Nephron progenitor cell (in vitro differentiated cells): ENCODE data around the gene BPHL.

Source experiments
- DNase-seq: peaks from one replicate; pipeline ENCODE4 v3.0.0; 2021
- H3K27ac Mint-ChIP-seq: 2 replicates; pipeline ENCODE4 v1.8.0; 2021; ENCODE audit warnings: mild to moderate bottlenecking, moderate library complexity, mixed read lengths
- H3K27me3 Mint-ChIP-seq: 2 replicates; pipeline ENCODE4 v1.8.0; 2021; ENCODE audit warnings: mild to moderate bottlenecking, low read depth, mixed read lengths; ENCODE audit not compliant: poor library complexity
- H3K36me3 Mint-ChIP-seq: 2 replicates; pipeline ENCODE4 v1.8.0; 2021; ENCODE audit warnings: low read depth, mixed read lengths
- H3K4me1 Mint-ChIP-seq: 2 replicates; pipeline ENCODE4 v1.8.0; 2021; ENCODE audit warnings: mixed read lengths
- H3K4me3 Mint-ChIP-seq: 2 replicates; pipeline ENCODE4 v1.8.0; 2021; ENCODE audit warnings: mild to moderate bottlenecking, moderate library complexity, mixed read lengths
- H3K9me3 Mint-ChIP-seq: 2 replicates; pipeline ENCODE4 v1.8.0; 2021; ENCODE audit warnings: mild to moderate bottlenecking, moderate library complexity, mixed read lengths
- CTCF ChIP-seq: fragments of 200-600 bp; sonication (generic); IDR thresholded peaks from 2 replicates; pipeline ENCODE4 v1.5.0; 2021; ENCODE audit warnings: antibody characterized with exemption

The BPHL gene

GRCh38 chr6:3118353-3119039 lies at the start of gene BPHL:
Gene BPHL, plus strand, starts transcription at chr6:3118711. Its CDS starts 30 bp downstream, at chr6:3118741.
- Mint-ChIP-seq H3K27me3 (no peaks in the 10 kb centered on the region), H3K27ac (peak within 1 kb of the TSS; percentile 87), H3K4me1 (peaks cover 44% of the 10 kb centered on the region), H3K36me3 (peaks cover 6% of the 10 kb centered on the region), H3K4me3 (peak within 1 kb of the TSS; percentile 89), H3K9me3 (no peaks in the 10 kb centered on the region)
- no peak for TF ChIP-seq CTCF
- DNase-seq = peak; percentile 100

GRCh38 chr6:3071568-3071967 lies 46.9 kb upstream of the BPHL start:
- Mint-ChIP-seq H3K9me3 (peaks cover 16% of the 10 kb centered on the region), H3K4me3 (no peak overlapping the region), H3K27ac (peak overlapping the region; percentile 73), H3K4me1 (peaks cover 39% of the 10 kb centered on the region), H3K36me3 (peaks cover 18% of the 10 kb centered on the region), H3K27me3 (peaks cover 8% of the 10 kb centered on the region)
- DNase-seq = no peak
- no peak for TF ChIP-seq CTCF

GRCh38 chr6:3072798-3073197 lies 45.7 kb upstream of the BPHL start:
- TF ChIP-seq CTCF = no peak
- no peak overlapping the region for H3K27ac Mint-ChIP-seq
- DNase-seq = no peak
- peaks cover 19% of the 10 kb centered on the region for H3K36me3 Mint-ChIP-seq
- peaks cover 4% of the 10 kb centered on the region for H3K27me3 Mint-ChIP-seq
- no peak overlapping the region for H3K4me3 Mint-ChIP-seq
- peaks cover 5% of the 10 kb centered on the region for H3K9me3 Mint-ChIP-seq
- peaks cover 39% of the 10 kb centered on the region for H3K4me1 Mint-ChIP-seq

- no peak for TF ChIP-seq CTCF
- Mint-ChIP-seq H3K27me3 (peaks cover 4% of the 10 kb centered on the region), H3K36me3 (peaks cover 25% of the 10 kb centered on the region), H3K4me3 (no peak overlapping the region), H3K27ac (no peak overlapping the region), H3K4me1 (peaks cover 36% of the 10 kb centered on the region), H3K9me3 (no peaks in the 10 kb centered on the region)
- no peak for DNase-seq
Observed at GRCh38 chr6:3073382-3073781, 45.1 kb upstream of the BPHL start.

GRCh38 chr6:3075772-3076113 lies 42.8 kb upstream of the BPHL start:
- Mint-ChIP-seq H3K4me3 (no peak overlapping the region), H3K4me1 (peaks cover 23% of the 10 kb centered on the region), H3K27ac (no peak overlapping the region), H3K9me3 (no peaks in the 10 kb centered on the region), H3K36me3 (peaks cover 45% of the 10 kb centered on the region), H3K27me3 (peaks cover 4% of the 10 kb centered on the region)
- TF ChIP-seq CTCF = no peak
- no peak for DNase-seq

GRCh38 chr6:3076320-3076719 lies 42.2 kb upstream of the BPHL start:
- H3K9me3 Mint-ChIP-seq = no peaks in the 10 kb centered on the region
- H3K27ac Mint-ChIP-seq = no peak overlapping the region
- H3K4me3 Mint-ChIP-seq = no peak overlapping the region
- DNase-seq = no peak
- no peak for TF ChIP-seq CTCF
- H3K27me3 Mint-ChIP-seq = peaks cover 4% of the 10 kb centered on the region
- H3K36me3 Mint-ChIP-seq = peaks cover 50% of the 10 kb centered on the region
- peaks cover 21% of the 10 kb centered on the region for H3K4me1 Mint-ChIP-seq
